Activated CD4-positive, alpha-beta T cell treated with anti-CD3 and anti-CD28 coated beads, Interleukin-2, amount 10 ng/mL, durations not matched to agents 24 days and 14 days (primary cell): ENCODE results near the gene PRIMPOL. TPM values are rescaled to one million over a fixed set of nuclear protein-coding genes. Genes with fewer than 3 reads are reported as not detected.

Experiments
- DNase-seq: peaks from one replicate; pipeline ENCODE4 v3.0.0; 2022
- H3K27ac Mint-ChIP-seq: one replicate; pipeline ENCODE4 v1.8.0; 2022; ENCODE audit warnings: mild to moderate bottlenecking, mixed read lengths
- H3K27me3 Mint-ChIP-seq: one replicate; pipeline ENCODE4 v1.8.0; 2022; ENCODE audit warnings: mixed read lengths
- H3K36me3 Mint-ChIP-seq: one replicate; pipeline ENCODE4 v1.8.0; 2022; ENCODE audit warnings: low read depth, mild to moderate bottlenecking, mixed read lengths
- H3K4me1 Mint-ChIP-seq: one replicate; pipeline ENCODE4 v1.8.0; 2021; ENCODE audit warnings: mixed read lengths
- H3K4me3 Mint-ChIP-seq: one replicate; pipeline ENCODE4 v1.8.0; 2022; ENCODE audit warnings: mild to moderate bottlenecking, moderate library complexity, mixed read lengths
- H3K9me3 Mint-ChIP-seq: one replicate; pipeline ENCODE4 v1.8.0; 2021; ENCODE audit warnings: mixed read lengths
- intact Hi-C: fragments of 100-400 bp; cut with micrococcal nuclease; formaldehyde crosslinking; loops from one replicate; pipeline ENCODE4 v1.15.1; 2023
- total RNA-seq: library from RNA; stranded (reverse); gene quantifications from 2 replicates; pipeline ENCODE4 v1.2.3, GENCODE V29; 2022

The PRIMPOL gene
- total RNA-seq, 1 donor from 2014 or later: 17.6 TPM

GRCh38 chr4:184688005-184688404, 38.5 kb downstream of the PRIMPOL start:
- H3K27me3 Mint-ChIP-seq: no peaks in the 10 kb centered on the region
- H3K4me1 Mint-ChIP-seq: peaks cover 20% of the 10 kb centered on the region
- peaks cover 22% of the 10 kb centered on the region for H3K36me3 Mint-ChIP-seq
- H3K9me3 Mint-ChIP-seq: no peaks in the 10 kb centered on the region
- no peak overlapping the region for H3K27ac Mint-ChIP-seq
- intact Hi-C loops: no loop called here
- no peak overlapping the region for H3K4me3 Mint-ChIP-seq
- no peak for DNase-seq

- H3K27ac Mint-ChIP-seq: peak overlapping the region; percentile 8
- DNase-seq: no peak
Measured at GRCh38 chr4:184688447-184688846, 38.9 kb downstream of the PRIMPOL start.

GRCh38 chr4:184689681-184690080, 40.1 kb downstream of the PRIMPOL start:
- H3K27ac Mint-ChIP-seq: no peak overlapping the region

More at GRCh38 chr4:184688447-184688846, 38.9 kb downstream of the PRIMPOL start:
- Mint-ChIP-seq H3K27me3 (no peaks in the 10 kb centered on the region), H3K4me3 (no peak overlapping the region), H3K36me3 (peaks cover 23% of the 10 kb centered on the region), H3K9me3 (no peaks in the 10 kb centered on the region), H3K4me1 (peaks cover 20% of the 10 kb centered on the region)
- intact Hi-C loops: no loop called here

GRCh38 chr4:184693056-184693455, 43.5 kb downstream of the PRIMPOL start:
- H3K36me3 Mint-ChIP-seq: peaks cover 50% of the 10 kb centered on the region
- no peaks in the 10 kb centered on the region for H3K27me3 Mint-ChIP-seq
- H3K27ac Mint-ChIP-seq: no peak overlapping the region
- peak; percentile 8 for DNase-seq
- peaks cover 10% of the 10 kb centered on the region for H3K4me1 Mint-ChIP-seq
- H3K9me3 Mint-ChIP-seq: no peaks in the 10 kb centered on the region
- intact Hi-C loops: loop anchor here (2.0 to 5.0 kb wide), 2 partner anchors 14 to 41 kb away; no protein-coding TSS in a partner anchor
- no peak overlapping the region for H3K4me3 Mint-ChIP-seq

More at GRCh38 chr4:184689681-184690080, 40.1 kb downstream of the PRIMPOL start:
- no peaks in the 10 kb centered on the region for H3K27me3 Mint-ChIP-seq
- H3K4me3 Mint-ChIP-seq: no peak overlapping the region
- H3K9me3 Mint-ChIP-seq: no peaks in the 10 kb centered on the region
- DNase-seq: no peak
- peaks cover 17% of the 10 kb centered on the region for H3K4me1 Mint-ChIP-seq
- intact Hi-C loops: loop anchor here (5.0 kb wide), 1 partner anchor 37 kb away; no protein-coding TSS in a partner anchor
- H3K36me3 Mint-ChIP-seq: peaks cover 32% of the 10 kb centered on the region

GRCh38 chr4:184694412-184694956, 44.9 kb downstream of the PRIMPOL start:
- no peak overlapping the region for H3K4me3 Mint-ChIP-seq
- DNase-seq: peak; percentile 21
- no peaks in the 10 kb centered on the region for H3K9me3 Mint-ChIP-seq
- peaks cover 50% of the 10 kb centered on the region for H3K36me3 Mint-ChIP-seq
- peaks cover 1% of the 10 kb centered on the region for H3K4me1 Mint-ChIP-seq
- intact Hi-C loops: loop anchor here (5.0 kb wide), 1 partner anchor 42 kb away; no protein-coding TSS in a partner anchor
- no peaks in the 10 kb centered on the region for H3K27me3 Mint-ChIP-seq
- H3K27ac Mint-ChIP-seq: no peak overlapping the region

GRCh38 chr4:184695178-184695896, 45.8 kb downstream of the PRIMPOL start:
- Mint-ChIP-seq H3K4me1 (peaks cover 1% of the 10 kb centered on the region), H3K9me3 (no peaks in the 10 kb centered on the region), H3K27ac (no peak overlapping the region), H3K27me3 (no peaks in the 10 kb centered on the region), H3K4me3 (no peak overlapping the region), H3K36me3 (peaks cover 52% of the 10 kb centered on the region)
- peak; percentile 22 for DNase-seq
- intact Hi-C loops: no loop called here

GRCh38 chr4:184697956-184698355, 48.4 kb downstream of the PRIMPOL start:
- H3K27ac Mint-ChIP-seq: no peak overlapping the region
- H3K9me3 Mint-ChIP-seq: no peaks in the 10 kb centered on the region
- intact Hi-C loops: no loop called here
- peaks cover 46% of the 10 kb centered on the region for H3K36me3 Mint-ChIP-seq
- H3K4me3 Mint-ChIP-seq: no peak overlapping the region
- peaks cover 1% of the 10 kb centered on the region for H3K4me1 Mint-ChIP-seq
- H3K27me3 Mint-ChIP-seq: no peaks in the 10 kb centered on the region
- DNase-seq: peak; percentile 42

GRCh38 chr4:184699941-184700340, 50.4 kb downstream of the PRIMPOL start:
- peaks cover 1% of the 10 kb centered on the region for H3K4me1 Mint-ChIP-seq
- peak; percentile 52 for DNase-seq
- no peaks in the 10 kb centered on the region for H3K27me3 Mint-ChIP-seq
- H3K36me3 Mint-ChIP-seq: peaks cover 44% of the 10 kb centered on the region
- peak overlapping the region; percentile 4 for H3K27ac Mint-ChIP-seq
- intact Hi-C loops: no loop called here
- no peak overlapping the region for H3K4me3 Mint-ChIP-seq
- H3K9me3 Mint-ChIP-seq: no peaks in the 10 kb centered on the region

GRCh38 chr4:184702114-184702513, 52.6 kb downstream of the PRIMPOL start:
- Mint-ChIP-seq H3K27ac (no peak overlapping the region), H3K36me3 (peaks cover 46% of the 10 kb centered on the region), H3K4me1 (peaks cover 15% of the 10 kb centered on the region), H3K27me3 (no peaks in the 10 kb centered on the region), H3K9me3 (no peaks in the 10 kb centered on the region), H3K4me3 (no peak overlapping the region)
- peak; percentile 3 for DNase-seq
- intact Hi-C loops: no loop called here

- Mint-ChIP-seq H3K27me3 (no peaks in the 10 kb centered on the region), H3K4me3 (peak overlapping the region; percentile 9), H3K27ac (peak overlapping the region; percentile 55), H3K9me3 (no peaks in the 10 kb centered on the region), H3K36me3 (peaks cover 60% of the 10 kb centered on the region), H3K4me1 (peaks cover 22% of the 10 kb centered on the region)
- peak; percentile 70 for DNase-seq
- intact Hi-C loops: loop anchor here (2.0 to 5.0 kb wide), 2 partner anchors 13 to 38 kb away; no protein-coding TSS in a partner anchor
Measured at GRCh38 chr4:184705692-184706091, 56.2 kb downstream of the PRIMPOL start.

- Mint-ChIP-seq H3K27ac (peak overlapping the region; percentile 68), H3K4me3 (peak overlapping the region; percentile 37), H3K4me1 (peaks cover 22% of the 10 kb centered on the region), H3K27me3 (no peaks in the 10 kb centered on the region), H3K36me3 (peaks cover 62% of the 10 kb centered on the region), H3K9me3 (no peaks in the 10 kb centered on the region)
- intact Hi-C loops: loop anchor here (2.0 to 5.0 kb wide), 2 partner anchors 14 to 39 kb away; no protein-coding TSS in a partner anchor
- peak; percentile 31 for DNase-seq
Measured at GRCh38 chr4:184706453-184706852, 56.9 kb downstream of the PRIMPOL start.

GRCh38 chr4:184712322-184712721, 62.8 kb downstream of the PRIMPOL start:
- Mint-ChIP-seq H3K36me3 (peaks cover 64% of the 10 kb centered on the region), H3K4me3 (no peak overlapping the region), H3K9me3 (no peaks in the 10 kb centered on the region), H3K4me1 (peaks cover 20% of the 10 kb centered on the region), H3K27me3 (no peaks in the 10 kb centered on the region), H3K27ac (no peak overlapping the region)
- intact Hi-C loops: no loop called here
- no peak for DNase-seq

GRCh38 chr4:184713887-184714286, 64.3 kb downstream of the PRIMPOL start:
- peaks cover 63% of the 10 kb centered on the region for H3K36me3 Mint-ChIP-seq
- H3K4me3 Mint-ChIP-seq: no peak overlapping the region
- no peaks in the 10 kb centered on the region for H3K27me3 Mint-ChIP-seq
- H3K27ac Mint-ChIP-seq: no peak overlapping the region
- peak; percentile 44 for DNase-seq
- H3K4me1 Mint-ChIP-seq: peaks cover 26% of the 10 kb centered on the region
- intact Hi-C loops: no loop called here
- H3K9me3 Mint-ChIP-seq: no peaks in the 10 kb centered on the region

- no peak for DNase-seq
- Mint-ChIP-seq H3K36me3 (peaks cover 64% of the 10 kb centered on the region), H3K27ac (no peak overlapping the region), H3K27me3 (no peaks in the 10 kb centered on the region), H3K4me3 (no peak overlapping the region), H3K4me1 (peaks cover 32% of the 10 kb centered on the region), H3K9me3 (no peaks in the 10 kb centered on the region)
- intact Hi-C loops: no loop called here
Measured at GRCh38 chr4:184715526-184715925, 66.0 kb downstream of the PRIMPOL start.
